Body of pancreas (tissue), 4 donors: ENCODE data around the gene TNFAIP8L1.

Experiments
- CTCF ChIP-seq, 7 experiments: fragments of 450-650 bp in 4 of 7; fragments of 200-600 bp in 3 of 7; sonication (generic) in 3 of 7; IDR thresholded peaks; one replicate each; pipeline ENCODE4 v1.5.1; 2016 to 2019; ENCODE audit warnings: antibody characterized with exemption in 7 of 7
- POLR2A ChIP-seq, 3 donors: fragments of 450-650 bp; IDR thresholded peaks; one replicate each; pipeline ENCODE4 v1.6.1; 2016; ENCODE audit warnings: antibody characterized with exemption in 3 of 3, mild to moderate bottlenecking in 2 of 3

GRCh38 chr19:4675346-4675745, 36.0 kb downstream of the TNFAIP8L1 start:
- TF ChIP-seq POLR2A (IDR thresholded peaks at IDR 0.05) (no peak), CTCF (IDR thresholded peaks at IDR 0.05) (no peak)
